ENCODE results near the gene THPO.

Gene THPO

DNA sequence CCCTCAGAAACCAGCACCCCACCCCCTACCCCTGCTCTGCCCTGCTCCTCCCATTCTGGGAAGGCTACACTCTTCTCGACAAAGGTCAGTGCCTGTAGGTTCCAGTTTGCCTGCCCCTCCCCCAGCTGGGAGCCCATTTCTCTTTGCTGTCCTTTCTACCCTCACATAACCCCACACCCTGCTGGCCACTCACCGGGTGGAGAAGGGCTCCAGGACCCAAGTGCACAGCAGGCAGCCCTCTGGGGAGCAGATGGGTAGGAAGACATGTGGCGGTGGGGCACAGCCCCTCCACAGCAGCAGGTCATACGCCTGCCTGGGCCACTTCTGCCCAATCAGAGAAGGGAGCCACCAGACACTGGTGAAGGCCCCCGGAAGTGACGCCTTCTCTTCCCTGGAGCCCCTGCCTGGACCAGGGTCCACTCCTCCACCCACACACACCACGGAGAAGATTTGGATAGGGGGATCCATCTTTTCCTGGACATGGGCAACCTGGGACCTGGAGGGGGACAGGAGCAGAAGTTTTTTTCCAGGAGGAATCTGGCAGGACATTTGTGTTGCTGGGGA lies at the start of gene THPO:
Gene THPO, minus strand, starts transcription at position 326 of the 564 bp plus-strand sequence. CDS start 1,948 bp downstream, outside the sequence.
- no peak for DNase-seq

DNA sequence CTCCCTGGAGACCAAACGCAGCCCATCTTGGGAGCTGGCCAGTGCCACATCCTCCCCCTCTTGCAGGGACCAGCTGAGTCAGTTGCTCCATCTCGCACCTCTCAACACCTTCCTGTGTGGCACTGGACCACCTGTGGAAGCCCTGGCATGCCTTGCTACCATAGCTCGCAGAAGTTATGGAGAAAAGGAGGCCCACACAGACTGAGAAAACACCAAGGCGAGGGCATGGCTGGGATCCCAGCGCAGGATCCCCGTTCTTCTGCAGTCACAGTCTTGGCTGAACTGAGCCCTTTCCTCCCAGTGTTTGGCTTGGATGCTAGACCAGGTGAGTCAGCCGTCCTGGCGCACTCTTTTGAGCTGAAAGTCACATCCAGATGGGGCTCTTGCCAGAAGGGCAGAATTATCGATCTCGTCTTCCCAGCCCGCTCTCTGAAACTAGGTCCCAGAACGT lies 48.7 kb upstream of the THPO start:
- no peak for DNase-seq

DNA sequence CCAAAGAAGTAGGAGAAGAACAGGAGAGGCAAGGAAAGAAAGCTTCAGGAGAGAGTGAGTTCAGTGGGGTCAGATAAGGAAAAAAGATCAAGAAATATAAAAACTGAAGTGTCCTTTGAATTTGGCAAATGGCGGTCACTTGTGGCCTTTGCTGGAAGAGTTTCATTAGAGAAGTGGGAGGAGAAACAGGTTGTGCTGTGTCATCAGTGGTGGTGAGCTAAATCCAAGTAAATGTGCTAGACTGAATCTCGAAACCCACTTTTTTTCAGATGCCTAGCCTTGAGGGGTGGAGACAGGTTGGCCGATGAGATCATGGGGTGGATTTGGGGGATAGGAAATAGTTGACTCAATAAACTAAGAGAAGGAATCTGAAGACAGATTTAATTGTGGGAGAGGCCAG lies 45.6 kb upstream of the THPO start:
- no peak for DNase-seq

DNA sequence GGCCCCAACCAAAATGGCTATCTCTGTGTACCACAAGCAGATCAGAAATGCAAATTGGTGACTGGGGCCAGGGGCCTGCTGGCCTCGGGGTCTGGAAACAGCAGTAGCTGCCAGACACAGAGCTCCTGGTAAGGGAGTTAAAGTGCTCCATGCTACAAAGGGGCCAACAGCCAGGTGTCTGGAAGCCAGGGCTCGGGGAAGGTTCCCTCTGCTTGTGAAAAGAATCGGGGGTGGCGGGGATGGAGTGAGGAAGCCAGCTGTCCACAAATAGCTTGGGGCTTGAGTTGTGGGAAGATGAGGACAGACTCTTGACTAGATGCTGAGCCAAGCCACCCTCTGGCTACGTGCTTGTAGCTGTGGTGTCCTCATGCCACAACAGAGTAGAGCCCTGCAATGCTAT lies 41.2 kb upstream of the THPO start:
- DNase-seq = no peak

DNA sequence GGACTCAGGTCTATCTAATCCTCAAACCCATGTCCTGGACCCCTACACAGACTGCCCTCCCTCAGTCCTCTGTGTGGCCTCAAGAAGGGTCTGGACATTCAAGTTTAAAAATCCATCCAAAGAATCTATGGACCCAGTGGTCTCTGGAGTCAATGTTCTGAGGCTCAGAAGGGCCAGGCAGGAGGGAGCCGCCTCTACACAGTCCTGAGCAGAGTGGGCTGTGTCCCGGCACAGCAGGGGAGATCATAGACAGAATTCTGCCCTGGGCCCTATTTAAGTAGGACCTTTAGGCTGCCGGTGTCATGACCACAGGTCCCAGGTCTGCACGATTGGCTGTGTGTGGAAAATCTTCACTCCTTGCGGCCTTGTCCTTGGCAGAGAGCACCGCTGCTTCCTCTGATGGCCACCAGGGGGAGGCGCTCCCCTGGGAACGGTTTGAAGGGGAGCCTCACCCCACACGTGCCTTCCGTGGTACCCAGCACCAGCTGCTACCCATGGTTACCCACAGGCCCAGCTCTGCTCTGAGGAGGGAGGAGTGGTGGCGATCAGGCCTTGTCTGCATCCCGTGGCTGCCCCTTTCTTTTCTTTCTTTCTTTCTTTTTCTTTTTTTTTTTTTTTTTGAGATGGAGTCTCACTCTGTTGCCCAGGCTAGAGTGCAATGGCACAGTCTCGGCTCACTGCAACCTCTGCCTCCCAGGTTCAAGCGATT lies 39.8 kb upstream of the THPO start:
- DNase-seq = peak; percentile 54

DNA sequence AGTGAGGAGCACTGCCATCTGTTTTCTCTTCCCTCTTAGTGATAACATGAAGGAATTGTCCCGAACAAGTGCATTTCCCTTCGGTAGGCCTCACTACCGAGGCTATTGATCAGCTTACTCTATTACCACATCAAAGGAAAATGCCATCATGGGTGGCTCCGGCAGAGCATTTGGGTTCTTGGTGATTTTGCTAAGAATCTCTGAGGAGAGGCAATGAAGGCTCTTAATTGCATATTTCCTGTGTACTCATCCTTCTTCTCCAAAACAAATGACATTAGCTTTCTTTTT lies 37.1 kb upstream of the THPO start:
- no peak for DNase-seq

DNA sequence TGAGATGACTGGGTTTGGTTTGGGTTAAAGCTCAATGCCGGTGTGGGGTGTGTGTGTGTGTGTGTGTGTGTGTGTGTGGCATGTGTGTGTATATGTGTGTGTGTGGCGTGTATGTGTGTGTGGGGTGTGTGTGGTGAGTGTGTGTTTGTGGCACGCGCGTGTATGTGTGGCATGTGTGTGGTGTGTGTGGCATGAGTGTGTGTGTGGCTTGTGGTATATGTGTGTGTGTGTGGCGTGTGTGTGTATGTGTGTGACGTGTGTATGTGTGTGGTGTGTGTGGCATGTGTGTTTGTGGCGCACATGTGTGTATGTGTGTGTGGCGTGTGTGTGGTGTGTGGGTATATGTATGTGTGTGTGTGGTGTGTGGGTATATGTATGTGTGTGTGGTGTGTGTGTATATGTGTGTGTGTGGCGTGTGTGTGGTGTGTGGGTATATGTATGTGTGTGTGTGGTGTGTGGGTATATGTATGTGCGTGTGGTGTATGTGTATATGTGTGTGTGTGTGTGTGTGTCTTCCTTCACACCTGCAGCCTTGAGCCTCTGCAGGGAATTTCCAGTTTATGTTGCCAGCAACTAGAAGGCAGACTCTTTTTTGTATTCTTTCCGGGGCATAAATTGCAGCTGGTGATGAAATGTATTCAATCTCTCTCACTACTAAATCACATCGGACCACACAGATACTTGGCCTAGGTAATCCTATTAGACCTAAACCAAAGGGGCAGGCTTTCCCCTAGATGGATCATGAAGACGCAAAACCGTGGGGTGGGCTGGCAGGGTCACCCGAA lies 36.6 kb upstream of the THPO start:
- DNase-seq = no peak

DNA sequence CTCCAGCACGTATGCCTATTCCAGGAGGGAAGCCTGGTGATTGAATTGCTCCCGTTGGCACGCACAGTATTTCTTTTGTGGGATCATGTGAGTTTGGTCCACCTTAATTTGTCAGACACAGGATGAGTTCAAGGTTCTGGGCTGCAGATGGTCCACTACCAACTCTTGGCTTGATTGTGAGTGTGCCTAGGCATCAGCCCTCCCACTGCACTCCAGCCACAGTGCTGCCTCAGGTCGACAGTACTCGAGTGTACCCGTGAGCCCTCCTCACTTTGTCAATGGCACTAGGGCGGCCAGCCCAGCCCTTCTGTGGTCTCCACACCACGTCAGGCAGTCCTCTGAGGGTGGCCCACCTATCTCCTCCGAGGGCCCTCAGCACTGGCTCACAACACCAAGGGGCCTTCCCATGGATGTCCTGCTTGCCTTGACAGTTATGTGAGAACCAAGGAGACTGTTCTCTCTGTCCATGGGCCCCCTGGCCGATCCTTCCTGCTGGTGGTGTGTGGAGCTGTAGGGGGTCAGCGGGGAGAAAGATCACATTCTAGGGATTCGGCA lies 32.0 kb upstream of the THPO start:
- no peak for DNase-seq

DNA sequence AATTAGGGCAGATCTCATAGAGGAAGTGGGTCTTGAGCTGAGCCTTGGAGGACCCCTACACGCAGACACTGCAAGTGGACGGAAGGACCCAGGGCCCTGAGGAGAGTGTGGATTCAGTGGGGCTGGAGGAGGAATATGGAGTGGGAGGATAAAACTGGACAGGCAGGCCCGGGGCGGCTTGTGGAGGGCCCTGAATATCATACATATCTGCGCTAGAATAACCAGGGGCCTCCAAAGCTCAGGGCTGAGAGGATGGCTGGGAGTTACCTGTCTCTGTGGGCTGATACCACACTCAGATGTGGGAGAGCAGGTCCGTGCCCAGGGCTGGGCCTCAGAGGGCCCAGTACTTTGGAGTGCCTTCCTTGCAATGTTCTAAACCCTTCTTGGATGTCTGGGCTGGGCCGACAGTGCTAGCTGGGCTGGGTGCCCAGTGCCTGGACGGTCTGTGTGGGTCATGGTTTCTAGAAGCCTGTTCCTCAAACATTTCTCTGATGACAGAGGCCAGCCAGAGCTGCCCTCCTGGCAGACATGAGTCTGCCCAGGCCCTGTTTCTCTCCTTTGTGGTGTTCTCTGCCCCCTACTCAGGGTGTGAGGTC lies 31.4 kb upstream of the THPO start:
- DNase-seq = peak; percentile 4

DNA sequence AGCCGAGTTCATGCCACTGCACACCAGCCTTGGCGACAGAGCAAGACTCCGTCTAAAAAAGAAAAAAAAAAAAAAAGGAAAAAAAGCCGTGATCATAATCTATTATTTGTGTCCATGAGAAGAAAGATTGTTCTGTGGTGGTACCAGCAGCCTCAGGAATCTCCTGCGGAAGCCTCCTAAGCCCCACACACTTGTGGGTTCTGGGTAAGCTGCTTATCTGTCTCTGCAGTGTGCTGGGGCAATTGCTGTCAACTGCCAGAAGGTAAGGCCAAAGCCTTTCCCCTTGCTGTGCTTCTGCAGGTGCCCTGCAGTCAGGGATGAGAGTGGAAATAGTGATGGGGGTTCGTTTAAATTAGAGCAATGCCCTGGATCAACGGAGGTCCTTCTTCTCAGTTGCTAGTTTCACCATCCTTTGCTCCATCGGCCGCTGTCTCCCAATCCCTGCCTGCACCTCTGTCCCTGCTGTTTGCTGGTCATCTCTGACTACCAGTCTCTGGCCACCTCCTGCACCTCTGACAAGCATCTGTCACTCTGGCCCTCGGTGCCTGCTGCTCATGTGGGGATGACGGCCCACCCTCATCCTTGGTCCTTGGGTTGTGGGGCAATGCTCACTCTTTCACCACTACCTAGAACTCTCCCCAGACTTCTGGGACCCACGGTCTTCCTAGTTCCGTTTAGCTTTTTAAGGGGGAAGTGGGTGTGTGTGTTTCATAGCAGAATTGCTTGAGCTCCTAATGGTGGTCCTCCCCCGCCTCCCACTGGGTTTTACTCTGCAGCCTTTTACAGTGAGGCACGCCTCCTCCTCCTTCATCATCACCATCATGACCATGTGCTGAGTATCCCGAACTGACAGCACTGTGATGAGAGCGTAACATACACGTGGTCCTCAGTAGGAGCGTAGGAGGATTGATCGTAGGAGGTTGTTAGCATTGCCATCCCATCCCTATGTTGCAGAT lies 27.3 kb upstream of the THPO start:
- DNase-seq = no peak

DNA sequence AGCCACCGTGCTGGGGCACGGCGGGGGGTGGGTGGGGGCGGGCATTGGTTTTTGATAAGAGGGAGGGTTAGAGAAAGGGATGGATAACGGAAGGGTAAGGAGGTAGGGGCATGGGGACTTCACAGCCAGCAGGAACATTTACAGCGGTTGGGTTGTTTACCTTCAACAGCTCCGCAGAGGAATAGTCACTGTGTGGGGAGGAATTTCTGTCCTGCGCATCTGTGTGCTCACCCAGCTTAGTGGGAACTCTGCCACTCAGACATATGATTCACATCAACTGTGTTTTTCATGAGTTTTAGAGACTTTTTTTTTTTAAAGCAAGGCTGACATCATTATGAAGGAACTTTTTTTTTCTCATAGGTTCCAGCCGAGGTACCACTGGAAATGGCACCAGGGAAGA lies 21.4 kb upstream of the THPO start:
- no peak for DNase-seq

DNA sequence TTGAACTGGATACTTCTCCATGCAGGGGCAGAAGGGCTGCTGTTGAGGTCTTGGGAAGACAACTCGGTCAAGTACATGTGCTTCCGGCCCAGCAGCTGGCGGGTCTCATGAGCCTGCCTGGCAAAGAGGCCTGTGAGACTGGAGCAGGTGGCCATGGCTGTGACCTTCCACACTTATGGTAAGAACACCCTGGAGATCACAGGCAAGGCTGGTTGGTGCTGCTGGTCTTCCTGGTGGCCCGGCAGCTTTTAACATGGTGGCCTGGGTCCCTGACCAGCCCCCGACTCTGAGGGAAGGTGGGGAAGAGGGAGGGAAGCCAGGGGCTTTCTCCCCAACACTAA lies 17.3 kb upstream of the THPO start:
- DNase-seq = no peak

DNA sequence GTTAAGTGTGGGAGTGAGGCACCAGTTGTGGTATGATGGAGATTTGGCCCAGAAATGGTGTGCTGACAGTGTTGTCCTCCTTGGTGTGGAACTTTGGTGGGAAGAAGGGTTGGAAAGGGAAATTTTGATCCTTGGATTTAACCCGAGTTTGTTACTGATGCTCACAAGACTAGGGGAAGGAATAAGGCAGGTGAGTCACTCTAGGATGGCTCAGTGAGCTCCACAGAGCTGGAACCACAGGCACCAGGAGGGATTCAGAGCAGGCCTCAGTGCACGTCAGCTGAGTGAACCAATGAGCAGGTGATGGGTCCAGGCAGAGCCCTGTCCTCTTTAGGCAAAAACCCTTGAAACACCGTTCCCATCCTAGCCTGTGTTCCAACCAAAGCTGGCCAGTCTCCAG lies 13.3 kb upstream of the THPO start:
- no peak for DNase-seq

DNA sequence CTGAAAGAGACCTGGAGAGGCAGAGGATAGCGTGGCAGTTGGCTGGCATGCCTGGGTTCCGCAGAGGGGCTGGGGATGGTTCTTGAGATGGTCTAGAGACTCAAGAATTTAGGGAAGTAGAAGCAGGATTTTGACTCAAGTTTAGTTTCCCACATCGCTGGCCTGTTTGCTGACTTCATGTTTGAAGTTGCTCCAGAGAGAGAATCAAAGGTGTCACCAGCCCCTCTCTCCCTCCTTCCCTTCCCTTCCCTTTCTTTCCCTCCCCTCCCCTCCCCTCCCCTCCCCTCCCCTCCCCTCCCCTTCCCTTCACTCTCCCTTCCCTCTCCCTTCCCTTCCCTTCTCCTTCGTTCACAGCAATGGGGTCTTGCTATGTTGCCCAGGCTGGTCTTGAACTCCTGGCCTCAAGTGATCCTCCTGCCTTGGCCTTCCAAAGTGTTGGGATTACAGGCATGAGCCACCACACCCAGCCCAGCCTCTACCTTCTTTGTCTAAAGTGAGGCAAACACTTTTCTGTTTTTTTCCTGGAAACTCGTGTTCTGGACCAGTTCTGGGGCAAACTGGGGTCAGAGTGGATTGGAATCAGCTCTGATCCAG lies 12.0 kb upstream of the THPO start:
- no peak for DNase-seq

DNA sequence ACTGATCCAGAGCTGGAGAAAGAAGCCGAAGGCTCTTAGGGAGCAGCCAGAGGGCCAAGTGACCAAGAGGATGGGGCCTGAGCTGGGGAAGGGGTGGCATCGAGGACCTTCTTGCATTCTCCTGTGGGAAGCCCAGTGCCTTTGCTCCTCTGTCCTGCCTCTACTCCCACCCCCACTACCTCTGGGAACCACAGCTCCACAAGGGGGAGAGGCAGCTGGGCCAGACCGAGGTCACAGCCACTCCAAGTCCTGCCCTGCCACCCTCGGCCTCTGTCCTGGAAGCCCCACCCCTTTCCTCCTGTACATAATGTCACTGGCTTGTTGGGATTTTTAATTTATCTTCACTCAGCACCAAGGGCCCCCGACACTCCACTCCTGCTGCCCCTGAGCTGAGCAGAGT lies 11.4 kb upstream of the THPO start:
- DNase-seq = no peak

DNA sequence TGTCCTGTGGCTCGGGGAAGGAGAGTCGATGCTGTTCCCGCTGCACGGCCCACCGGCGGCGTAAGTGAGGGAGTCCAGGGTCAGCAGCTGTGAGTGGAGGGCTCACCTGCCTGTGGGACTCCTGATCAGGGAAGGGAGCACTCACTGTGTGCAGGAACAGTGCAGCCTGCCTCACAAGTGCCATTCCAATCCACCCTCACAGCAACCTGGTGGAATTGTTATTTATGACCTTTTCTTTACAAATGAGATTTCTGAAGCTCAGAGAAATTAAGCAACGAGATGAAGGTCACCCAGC lies 10.9 kb upstream of the THPO start:
- no peak for DNase-seq

DNA sequence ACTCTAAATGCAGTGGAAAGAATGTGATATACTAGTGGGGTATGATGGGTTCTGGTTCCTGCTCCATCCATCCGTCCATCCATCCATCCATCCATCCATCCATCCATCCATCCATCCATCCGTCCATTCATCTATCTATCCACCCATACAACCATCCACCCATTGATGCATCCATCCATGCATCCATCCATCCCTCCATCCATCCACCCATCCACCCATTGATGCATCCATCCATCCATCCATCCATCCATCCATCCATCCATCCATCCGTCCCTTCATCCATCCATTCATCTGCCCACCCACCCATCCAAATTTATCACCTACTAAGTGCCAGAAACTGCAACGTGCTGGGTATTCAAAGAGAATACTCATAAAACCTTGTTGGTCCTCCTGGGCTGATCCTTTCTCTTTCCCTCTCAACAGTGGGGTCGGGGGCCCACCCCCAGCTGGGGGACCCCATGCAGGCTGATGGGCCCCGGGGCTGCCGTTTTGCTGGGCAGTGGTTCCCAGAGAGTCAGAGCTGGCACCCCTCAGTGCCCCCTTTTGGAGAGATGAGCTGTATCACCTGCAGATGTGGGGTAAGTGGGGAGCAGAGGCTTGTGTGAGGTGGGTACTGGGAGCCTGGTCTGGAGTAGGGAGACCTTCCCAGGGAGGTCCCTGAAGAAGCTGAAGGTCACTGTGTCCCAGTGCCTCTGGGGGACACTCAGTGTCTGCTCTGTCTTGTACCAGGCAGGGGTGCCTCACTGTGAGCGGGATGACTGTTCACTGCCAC lies 10.3 kb upstream of the THPO start:
- no peak for DNase-seq

DNA sequence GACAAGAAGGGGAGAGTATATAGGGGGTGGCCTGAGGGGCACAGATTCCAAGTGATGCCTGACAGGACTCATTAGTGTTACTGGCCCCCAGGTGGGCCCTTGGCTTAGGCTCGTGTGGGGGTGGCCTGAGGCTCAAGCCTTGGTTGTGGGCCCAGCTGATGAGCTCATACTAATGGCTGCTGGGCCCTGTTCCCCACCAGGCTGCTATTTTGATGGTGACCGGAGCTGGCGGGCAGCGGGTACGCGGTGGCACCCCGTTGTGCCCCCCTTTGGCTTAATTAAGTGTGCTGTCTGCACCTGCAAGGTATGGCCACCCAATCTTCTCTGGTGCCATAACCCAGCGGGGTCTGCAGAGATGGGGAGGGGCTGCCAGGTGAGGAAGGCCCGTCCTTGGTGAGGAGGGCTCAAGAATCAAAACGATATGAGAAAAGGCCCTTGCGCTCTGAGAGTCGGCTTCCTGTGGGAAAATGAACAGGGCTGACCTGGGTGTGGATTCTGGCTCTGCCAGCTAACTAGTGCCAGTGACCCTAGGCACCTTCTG lies 9.2 kb upstream of the THPO start:
- DNase-seq = no peak

DNA sequence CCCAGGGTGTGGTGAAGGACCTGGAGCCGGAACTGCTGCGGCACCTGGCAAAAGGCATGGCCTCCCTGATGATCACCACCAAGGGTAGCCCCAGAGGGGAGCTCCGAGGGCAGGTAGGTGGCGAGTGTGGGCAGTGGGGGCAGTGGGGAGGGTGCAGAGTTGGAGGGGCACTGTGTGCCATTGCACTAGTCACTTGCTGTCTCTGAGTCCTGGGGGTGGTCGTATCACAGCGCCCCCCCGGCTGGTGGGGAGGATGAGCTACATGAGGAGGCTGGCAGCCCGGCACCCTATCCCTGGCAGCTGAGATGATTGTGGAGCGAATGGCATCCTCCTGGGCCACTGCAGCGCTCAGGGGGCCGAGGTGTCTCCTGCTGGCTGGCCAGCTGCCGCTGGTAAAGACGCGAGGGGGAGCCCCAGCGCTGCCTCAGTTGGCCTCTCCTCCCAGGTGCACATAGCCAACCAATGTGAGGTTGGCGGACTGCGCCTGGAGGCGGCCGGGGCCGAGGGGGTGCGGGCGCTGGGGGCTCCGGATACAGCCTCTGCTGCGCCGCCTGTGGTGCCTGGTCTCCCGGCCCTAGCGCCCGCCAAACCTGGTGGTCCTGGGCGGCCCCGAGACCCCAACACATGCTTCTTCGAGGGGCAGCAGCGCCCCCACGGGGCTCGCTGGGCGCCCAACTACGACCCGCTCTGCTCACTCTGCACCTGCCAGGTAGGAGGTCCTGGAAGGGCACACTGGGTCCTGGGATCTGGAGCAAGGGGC lies 8.2 kb upstream of the THPO start:
- DNase-seq = no peak

DNA sequence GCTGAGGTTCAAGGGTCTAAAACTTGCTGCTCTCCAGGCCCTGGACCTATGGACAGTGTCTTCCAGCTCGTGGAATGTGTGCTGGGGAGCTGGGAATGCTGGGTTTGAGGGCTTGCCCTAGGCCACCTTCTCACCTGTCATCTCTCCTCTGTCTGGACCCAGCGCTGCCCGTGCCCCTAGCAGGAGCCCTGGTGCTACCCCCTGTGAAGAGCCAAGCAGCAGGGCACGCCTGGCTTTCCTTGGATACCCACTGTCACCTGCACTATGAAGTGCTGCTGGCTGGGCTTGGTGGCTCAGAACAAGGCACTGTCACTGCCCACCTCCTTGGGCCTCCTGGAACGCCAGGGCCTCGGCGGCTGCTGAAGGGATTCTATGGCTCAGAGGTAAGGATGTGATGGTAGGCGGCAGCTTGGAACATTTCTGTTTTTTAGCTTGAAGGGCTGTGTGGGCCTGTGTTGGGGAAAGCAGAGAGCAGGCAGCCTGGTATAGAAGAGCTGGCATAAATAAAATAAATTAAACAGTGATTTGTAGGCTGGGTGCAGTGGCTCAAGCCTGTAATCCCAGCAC lies 6.9 kb upstream of the THPO start:
- no peak for DNase-seq
